Measurements from ENCODE around the gene OR9Q2.
"Not testable (repeated sequence)": the region's sequence is repeated elsewhere in the genome, so short reads cannot be mapped to it uniquely, and the experiment has no call there.

The OR9Q2 gene

DNA sequence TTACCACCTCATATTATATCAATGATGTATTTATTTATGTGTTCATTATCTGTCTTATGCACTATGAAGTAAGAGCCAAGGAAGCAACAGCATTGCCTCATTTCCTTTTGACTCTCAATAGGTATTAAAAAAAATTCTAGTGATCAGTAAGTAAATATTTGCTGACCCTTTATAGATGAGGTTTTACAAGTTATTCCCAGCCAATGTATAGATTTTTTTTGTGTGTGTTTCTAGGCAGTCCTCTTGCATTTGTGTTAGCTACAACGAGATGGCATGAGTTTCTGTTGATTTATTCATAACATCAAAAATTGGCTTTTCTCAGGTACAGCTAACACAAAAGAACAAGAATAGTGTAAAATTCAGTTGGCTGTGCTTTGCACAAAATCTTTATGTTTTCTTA is 10.4 kb downstream of the OR9Q2 start:
- H3K4me3 ChIP-seq (ENCODE audit: low read length) = no peak overlapping the region
- DNase-seq (ENCODE audit: low read depth) = no peak
- TF ChIP-seq, protein P1, sequence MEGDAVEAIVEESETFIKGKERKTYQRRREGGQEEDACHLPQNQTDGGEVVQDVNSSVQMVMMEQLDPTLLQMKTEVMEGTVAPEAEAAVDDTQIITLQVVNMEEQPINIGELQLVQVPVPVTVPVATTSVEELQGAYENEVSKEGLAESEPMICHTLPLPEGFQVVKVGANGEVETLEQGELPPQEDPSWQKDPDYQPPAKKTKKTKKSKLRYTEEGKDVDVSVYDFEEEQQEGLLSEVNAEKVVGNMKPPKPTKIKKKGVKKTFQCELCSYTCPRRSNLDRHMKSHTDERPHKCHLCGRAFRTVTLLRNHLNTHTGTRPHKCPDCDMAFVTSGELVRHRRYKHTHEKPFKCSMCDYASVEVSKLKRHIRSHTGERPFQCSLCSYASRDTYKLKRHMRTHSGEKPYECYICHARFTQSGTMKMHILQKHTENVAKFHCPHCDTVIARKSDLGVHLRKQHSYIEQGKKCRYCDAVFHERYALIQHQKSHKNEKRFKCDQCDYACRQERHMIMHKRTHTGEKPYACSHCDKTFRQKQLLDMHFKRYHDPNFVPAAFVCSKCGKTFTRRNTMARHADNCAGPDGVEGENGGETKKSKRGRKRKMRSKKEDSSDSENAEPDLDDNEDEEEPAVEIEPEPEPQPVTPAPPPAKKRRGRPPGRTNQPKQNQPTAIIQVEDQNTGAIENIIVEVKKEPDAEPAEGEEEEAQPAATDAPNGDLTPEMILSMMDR (conservative IDR thresholded peaks at IDR 0.05; ENCODE audit: low read length) = no peak

DNA sequence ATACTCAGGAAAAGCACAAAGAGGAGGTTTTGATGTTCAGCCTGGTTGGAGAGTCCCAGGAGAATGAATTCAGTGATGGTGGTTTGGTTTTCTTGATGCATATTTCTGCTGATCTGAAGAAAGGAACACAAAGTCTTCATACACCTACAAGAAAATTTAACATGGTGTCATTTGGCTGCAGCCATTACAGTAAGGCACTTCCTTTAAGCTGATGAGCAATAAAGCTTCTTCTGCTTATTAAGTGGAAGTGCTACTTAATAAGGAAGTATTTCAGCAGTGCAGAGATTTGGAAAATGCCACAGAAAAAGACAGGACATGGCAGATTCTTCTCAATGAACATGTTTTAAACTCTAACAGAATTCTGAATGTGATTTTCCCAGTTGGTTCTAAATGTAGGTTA is 15.2 kb downstream of the OR9Q2 start, which contains the start of gene OR1S2:
Gene OR1S2 (minus strand): TSS at position 101 of the 400 bp plus-strand sequence. CDS start 0 bp downstream, at position 101.
- no peak within 1 kb of the TSS for H3K4me3 ChIP-seq (ENCODE audit: low read length)
- TF ChIP-seq, protein P1 (conservative IDR thresholded peaks at IDR 0.05; ENCODE audit: low read length) = no peak
- no peak for DNase-seq (ENCODE audit: low read depth)

DNA sequence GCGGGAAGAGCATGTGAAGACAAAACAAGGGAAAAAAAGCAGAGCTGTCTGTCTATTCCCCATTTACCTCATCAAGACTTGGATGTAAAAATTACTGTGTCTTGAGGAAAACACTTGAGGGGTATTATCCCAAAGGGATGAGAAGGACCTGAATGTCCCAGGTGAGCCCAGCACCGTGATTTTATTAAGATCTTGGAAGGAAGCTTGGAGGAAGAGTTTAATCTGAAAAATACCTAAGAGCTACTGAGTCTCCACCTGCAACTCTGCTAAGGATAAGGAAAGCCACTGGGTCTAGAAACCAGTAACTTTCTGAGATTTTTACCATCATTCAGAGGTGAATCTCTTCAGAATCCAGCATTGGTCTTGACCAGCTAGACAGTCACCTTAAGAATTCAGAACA is 23.6 kb downstream of the OR9Q2 start, which contains the start of gene OR1S1:
Gene OR1S1 (plus strand): TSS at position 301 of the 400 bp plus-strand sequence.
- DNase-seq (ENCODE audit: low read depth); H3K4me3 ChIP-seq (ENCODE audit: low read length): not testable (repeated sequence)

DNA sequence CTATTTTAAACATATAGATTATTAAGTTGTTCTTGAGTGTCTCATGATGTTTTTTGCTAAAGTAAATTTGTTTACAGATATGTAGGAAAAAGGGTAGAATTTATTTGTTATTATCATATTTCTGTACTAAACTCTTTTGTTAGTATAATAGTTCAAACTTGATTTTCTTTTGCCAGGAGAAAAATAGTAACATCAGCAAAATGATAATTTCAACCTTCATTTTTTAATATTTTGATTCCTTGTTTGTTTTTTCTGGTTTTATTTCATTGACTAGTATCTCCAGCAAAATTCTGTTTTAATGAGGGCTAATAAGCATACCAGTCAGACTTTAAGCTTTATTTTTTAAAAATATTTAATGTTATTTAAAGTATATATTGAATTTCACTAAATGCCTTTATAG is 27.6 kb downstream of the OR9Q2 start:
- TF ChIP-seq, protein P1 (conservative IDR thresholded peaks at IDR 0.05; ENCODE audit: low read length) = no peak
- DNase-seq (ENCODE audit: low read depth) = no peak
- H3K4me3 ChIP-seq (ENCODE audit: low read length) = no peak overlapping the region

DNA sequence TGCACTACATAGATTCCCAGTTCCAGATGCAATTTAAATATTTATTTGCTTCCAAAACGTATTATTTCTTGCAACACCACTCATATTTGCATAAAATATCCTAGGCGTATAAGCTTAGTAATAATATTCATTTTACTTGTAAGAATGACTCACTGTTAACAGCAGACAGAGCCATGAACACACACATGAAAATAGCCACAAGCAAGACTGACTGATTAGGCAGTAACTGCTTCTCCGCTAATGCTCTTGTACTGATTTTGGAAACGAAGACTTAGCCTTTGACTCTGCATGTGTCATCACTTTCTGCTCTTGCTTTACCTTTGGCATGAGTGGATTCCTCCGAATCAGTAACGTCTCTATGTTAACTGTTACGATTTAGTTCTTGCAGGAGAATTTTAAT is 33.9 kb downstream of the OR9Q2 start:
- DNase-seq (ENCODE audit: low read depth) = no peak
- TF ChIP-seq, protein P1 (conservative IDR thresholded peaks at IDR 0.05; ENCODE audit: low read length) = no peak
- no peak overlapping the region for H3K4me3 ChIP-seq (ENCODE audit: low read length)

DNA sequence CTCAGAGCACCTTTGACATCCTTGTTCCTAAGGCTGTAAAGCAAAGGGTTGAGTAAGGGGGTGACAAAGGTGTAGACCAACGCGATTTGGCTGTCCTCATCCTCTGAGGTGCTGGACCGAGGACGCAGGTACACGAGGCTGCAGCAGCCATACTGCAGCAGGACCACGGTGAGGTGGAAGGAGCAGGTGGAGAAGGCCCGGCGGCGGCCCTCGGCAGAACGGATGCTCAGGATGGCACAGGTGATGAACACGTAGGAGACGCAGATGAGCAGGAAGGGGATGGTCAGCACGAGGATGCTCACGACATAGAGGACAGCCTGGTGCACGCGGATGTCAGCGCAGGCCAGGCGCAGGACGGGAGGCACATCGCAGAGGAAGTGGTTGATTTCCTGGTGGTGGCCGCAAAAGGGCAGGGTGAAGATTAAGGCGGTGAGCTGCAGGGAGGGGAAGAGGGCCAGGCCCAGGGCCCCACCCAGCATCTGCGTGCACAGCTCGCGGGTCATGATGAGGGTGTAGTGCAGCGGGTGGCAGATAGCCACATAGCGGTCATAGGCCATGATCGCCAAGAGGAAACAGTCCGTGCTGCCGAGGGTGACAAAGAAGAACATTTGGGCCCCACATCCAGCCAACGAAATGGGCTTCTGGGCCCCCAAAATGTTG is 39.2 kb downstream of the OR9Q2 start:
- H3K4me3 ChIP-seq (ENCODE audit: low read length) = no peak overlapping the region
- TF ChIP-seq, protein P1 (conservative IDR thresholded peaks at IDR 0.05; ENCODE audit: low read length) = no peak
- no peak for DNase-seq (ENCODE audit: low read depth)

Measured in AG10803 (cell line).